ENCODE measurements around the gene PGPEP1.

Gene PGPEP1

DNA sequence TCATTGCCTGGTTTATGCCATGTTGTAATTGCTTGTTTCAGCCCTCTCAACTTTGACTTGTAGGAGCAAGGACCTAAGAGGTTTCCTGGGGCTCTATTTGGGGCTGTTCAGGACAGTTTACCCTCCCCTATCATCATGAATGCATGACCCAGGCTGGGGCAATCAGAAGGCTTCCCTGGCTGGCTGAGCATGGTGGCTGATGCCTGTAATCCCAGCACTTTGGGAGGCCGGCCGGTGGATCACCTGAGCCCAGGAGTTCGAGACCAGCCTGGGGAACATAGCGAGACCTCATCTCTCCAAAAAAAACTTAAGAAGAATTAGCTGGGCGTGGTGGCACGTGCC lies 11.4 kb upstream of the PGPEP1 start:
- Histone ChIP-seq H3K27ac (replicated peaks) (no peak overlapping the region), H3K4me3 (replicated peaks; ENCODE audit: insufficient read depth, low read length) (no peak overlapping the region), H3K27me3 (ENCODE audit: insufficient read depth, poor library complexity, severe bottlenecking) (no peaks in the 10 kb centered on the region)
- TF ChIP-seq, protein P1, sequence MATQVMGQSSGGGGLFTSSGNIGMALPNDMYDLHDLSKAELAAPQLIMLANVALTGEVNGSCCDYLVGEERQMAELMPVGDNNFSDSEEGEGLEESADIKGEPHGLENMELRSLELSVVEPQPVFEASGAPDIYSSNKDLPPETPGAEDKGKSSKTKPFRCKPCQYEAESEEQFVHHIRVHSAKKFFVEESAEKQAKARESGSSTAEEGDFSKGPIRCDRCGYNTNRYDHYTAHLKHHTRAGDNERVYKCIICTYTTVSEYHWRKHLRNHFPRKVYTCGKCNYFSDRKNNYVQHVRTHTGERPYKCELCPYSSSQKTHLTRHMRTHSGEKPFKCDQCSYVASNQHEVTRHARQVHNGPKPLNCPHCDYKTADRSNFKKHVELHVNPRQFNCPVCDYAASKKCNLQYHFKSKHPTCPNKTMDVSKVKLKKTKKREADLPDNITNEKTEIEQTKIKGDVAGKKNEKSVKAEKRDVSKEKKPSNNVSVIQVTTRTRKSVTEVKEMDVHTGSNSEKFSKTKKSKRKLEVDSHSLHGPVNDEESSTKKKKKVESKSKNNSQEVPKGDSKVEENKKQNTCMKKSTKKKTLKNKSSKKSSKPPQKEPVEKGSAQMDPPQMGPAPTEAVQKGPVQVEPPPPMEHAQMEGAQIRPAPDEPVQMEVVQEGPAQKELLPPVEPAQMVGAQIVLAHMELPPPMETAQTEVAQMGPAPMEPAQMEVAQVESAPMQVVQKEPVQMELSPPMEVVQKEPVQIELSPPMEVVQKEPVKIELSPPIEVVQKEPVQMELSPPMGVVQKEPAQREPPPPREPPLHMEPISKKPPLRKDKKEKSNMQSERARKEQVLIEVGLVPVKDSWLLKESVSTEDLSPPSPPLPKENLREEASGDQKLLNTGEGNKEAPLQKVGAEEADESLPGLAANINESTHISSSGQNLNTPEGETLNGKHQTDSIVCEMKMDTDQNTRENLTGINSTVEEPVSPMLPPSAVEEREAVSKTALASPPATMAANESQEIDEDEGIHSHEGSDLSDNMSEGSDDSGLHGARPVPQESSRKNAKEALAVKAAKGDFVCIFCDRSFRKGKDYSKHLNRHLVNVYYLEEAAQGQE (IDR thresholded peaks at IDR 0.05; ENCODE audit: insufficient replicate concordance, low read depth), result no peak
- TF ChIP-seq POLR2AphosphoS5 (IDR thresholded peaks at IDR 0.05; ENCODE audit: low read depth) (no peak), SPI1 (IDR thresholded peaks at IDR 0.05; ENCODE audit: borderline replicate concordance, low read depth) (no peak), GABPA (IDR thresholded peaks at IDR 0.05; ENCODE audit: low read depth) (no peak)
- TF ChIP-seq, protein P2, sequence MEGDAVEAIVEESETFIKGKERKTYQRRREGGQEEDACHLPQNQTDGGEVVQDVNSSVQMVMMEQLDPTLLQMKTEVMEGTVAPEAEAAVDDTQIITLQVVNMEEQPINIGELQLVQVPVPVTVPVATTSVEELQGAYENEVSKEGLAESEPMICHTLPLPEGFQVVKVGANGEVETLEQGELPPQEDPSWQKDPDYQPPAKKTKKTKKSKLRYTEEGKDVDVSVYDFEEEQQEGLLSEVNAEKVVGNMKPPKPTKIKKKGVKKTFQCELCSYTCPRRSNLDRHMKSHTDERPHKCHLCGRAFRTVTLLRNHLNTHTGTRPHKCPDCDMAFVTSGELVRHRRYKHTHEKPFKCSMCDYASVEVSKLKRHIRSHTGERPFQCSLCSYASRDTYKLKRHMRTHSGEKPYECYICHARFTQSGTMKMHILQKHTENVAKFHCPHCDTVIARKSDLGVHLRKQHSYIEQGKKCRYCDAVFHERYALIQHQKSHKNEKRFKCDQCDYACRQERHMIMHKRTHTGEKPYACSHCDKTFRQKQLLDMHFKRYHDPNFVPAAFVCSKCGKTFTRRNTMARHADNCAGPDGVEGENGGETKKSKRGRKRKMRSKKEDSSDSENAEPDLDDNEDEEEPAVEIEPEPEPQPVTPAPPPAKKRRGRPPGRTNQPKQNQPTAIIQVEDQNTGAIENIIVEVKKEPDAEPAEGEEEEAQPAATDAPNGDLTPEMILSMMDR (IDR thresholded peaks at IDR 0.05; ENCODE audit: insufficient read depth, low read length), result no peak
- no peak for DNase-seq (ENCODE audit: low read depth in 1 of 2, low spot score in 1 of 2)

GRCh38 chr19:18330868-18331267 lies 9.5 kb upstream of the PGPEP1 start:
- Histone ChIP-seq H3K4me3 (replicated peaks; ENCODE audit: insufficient read depth, low read length) (no peak overlapping the region), H3K27me3 (ENCODE audit: insufficient read depth, poor library complexity, severe bottlenecking) (no peaks in the 10 kb centered on the region), H3K27ac (replicated peaks) (no peak overlapping the region)
- TF ChIP-seq, protein P2 (IDR thresholded peaks at IDR 0.05; ENCODE audit: insufficient read depth, low read length), result no peak
- TF ChIP-seq SPI1 (IDR thresholded peaks at IDR 0.05; ENCODE audit: borderline replicate concordance, low read depth), result no peak
- TF ChIP-seq, protein P1 (IDR thresholded peaks at IDR 0.05; ENCODE audit: insufficient replicate concordance, low read depth), result no peak
- no peak for TF ChIP-seq GABPA (IDR thresholded peaks at IDR 0.05; ENCODE audit: low read depth)
- no peak for TF ChIP-seq POLR2AphosphoS5 (IDR thresholded peaks at IDR 0.05; ENCODE audit: low read depth)
- DNase-seq (ENCODE audit: low read depth in 1 of 2, low spot score in 1 of 2), result no peak

- Histone ChIP-seq H3K27me3 (ENCODE audit: insufficient read depth, poor library complexity, severe bottlenecking) (no peaks in the 10 kb centered on the region), H3K27ac (replicated peaks) (no peak overlapping the region), H3K4me3 (replicated peaks; ENCODE audit: insufficient read depth, low read length) (no peak overlapping the region)
- no peak for TF ChIP-seq GABPA (IDR thresholded peaks at IDR 0.05; ENCODE audit: low read depth)
- DNase-seq (ENCODE audit: low read depth in 1 of 2, low spot score in 1 of 2), result no peak
Observed at GRCh38 chr19:18332917-18333530, 7.4 kb upstream of the PGPEP1 start.

DNA sequence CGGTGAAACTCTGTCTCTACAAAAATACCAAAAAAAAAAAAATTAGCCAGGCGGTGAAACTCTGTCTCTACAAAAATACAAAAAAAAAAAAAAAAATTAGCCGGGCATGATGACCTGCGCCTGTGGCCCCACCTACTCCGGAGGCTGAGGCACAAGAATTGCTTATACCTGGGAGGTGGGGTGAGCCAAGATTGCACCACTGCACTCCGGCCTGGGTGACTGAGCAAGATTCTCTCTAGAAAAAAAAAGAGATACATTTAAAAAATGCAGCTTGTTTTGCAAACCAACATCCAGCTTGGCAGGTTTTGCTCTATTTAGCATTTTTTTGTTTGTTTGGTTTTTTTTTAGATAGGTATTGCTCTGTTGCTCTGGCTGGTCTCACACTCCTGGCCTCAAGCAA lies 6.7 kb upstream of the PGPEP1 start:
- no peak overlapping the region for H3K27ac ChIP-seq (replicated peaks)
- no peak for DNase-seq (ENCODE audit: low read depth in 1 of 2, low spot score in 1 of 2)
- no peaks in the 10 kb centered on the region for H3K27me3 ChIP-seq (ENCODE audit: insufficient read depth, poor library complexity, severe bottlenecking)
- H3K4me3 ChIP-seq (replicated peaks; ENCODE audit: insufficient read depth, low read length), result no peak overlapping the region
- TF ChIP-seq GABPA (IDR thresholded peaks at IDR 0.05; ENCODE audit: low read depth) (no peak), SPI1 (IDR thresholded peaks at IDR 0.05; ENCODE audit: borderline replicate concordance, low read depth) (no peak), POLR2AphosphoS5 (IDR thresholded peaks at IDR 0.05; ENCODE audit: low read depth) (no peak)
- TF ChIP-seq, protein P1 (IDR thresholded peaks at IDR 0.05; ENCODE audit: insufficient replicate concordance, low read depth), result no peak
- TF ChIP-seq, protein P2 (IDR thresholded peaks at IDR 0.05; ENCODE audit: insufficient read depth, low read length), result no peak
